Measurements from ENCODE around the gene POLR2L. TPM values are rescaled to one million over a fixed set of nuclear protein-coding genes. Genes with fewer than 3 reads are reported as not detected.

POLR2L gene
- total RNA-seq, 1 donor from 2014 or later: 298 TPM

DNA sequence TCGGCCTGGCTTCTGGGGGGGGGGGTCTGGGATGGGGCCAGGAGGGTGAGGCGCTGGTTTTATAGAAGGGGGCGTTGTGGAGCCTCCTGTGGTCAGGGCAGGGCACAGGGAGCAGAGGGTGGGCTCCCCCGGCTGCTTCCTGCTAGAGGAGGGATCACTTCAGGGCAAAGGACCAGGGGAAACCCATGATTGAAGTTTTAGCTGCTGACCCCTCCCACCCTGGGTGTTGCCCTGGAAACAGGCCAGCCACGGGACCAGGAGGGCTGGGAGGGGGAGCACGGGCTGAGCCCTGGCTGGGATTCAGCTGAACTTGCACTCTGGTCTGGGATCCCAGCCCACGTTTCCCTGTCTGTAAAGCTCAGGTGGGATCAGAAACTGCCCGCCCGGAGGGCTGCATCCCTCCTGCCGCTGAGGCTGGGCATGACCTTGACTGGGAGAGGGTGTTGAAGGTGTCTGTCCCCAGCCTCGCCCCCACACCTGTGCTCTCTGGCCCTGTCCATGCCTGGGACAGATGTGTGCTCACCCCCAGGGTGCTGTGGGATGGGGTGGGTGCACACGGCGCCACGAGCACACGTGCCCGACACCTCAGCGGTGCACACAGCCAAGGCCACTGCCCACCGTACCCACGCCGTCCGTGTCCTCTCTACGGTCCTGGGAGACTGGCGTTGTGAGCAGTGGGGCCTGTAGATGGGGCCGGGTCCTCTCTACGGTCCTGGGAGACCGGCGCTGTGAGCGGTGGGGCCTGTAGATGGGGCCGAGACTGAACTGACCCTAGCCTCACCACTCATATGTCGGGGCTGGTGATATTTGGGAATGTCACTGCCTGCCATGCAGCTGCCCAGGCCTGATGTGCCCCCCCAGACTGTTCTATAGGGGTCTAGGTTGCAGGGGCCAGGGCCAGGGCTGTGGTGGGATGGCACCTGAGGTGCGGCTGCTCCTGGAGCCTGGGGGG, 2.6 kb upstream of the POLR2L start:
- peak; percentile 94 for DNase-seq (ENCODE audit: missing footprints)
- intact Hi-C loops (cut with DNase I): loop anchor here (5.0 kb wide), 3 partner anchors 38 to 82 kb away; partner anchors contain the start of genes AP2A2, CHID1, PIDD1 and RPLP2
- peak; percentile 67 for ATAC-seq

DNA sequence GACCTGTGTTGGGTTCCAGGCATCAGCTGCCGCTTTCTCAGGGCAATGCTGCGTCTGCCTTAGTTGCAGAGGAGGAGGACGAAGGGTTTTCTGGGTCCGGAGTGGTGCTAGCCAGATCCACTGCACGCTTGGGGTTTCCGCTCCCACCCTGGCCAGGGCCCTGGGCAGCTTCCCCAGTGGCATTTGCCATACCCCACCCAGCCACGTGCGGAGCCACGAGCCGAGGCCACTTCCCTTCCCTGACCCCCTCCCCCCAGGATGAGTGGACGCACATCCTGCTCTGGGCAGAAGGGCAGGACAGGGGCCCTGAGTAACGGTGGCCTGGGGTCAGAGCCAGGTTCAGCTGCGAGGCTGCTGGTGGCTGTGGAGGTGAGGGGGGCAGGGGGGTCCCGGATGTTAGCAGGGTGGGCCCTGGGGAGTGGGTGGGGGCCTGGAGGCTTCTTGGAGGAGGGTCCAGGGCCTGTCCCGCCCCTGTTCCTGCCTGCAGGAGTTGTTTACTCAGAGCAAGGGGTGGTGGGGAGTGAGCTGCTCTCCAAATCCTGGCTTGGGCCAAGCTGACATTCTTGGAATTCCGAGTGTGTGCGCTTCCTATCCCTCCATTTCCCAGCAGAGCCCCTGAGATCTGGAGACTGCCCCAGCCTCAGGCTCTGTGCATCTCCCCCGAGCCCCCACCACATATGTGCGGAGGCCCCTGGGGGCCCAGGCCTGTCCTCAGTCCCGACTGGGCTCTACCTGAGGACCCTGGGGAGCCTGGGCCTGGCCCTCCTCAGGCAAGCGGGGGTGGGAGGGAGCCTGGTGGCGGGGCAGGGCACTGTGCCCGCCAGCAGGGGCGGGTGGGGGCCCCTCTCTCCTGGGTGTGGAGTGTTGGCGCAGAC, 1.7 kb upstream of the POLR2L start:
- ATAC-seq: peak; percentile 59
- intact Hi-C loops (cut with DNase I): loop anchor here (5.0 kb wide), 3 partner anchors 37 to 83 kb away; partner anchors contain the start of genes AP2A2, CHID1, PIDD1 and RPLP2

DNA sequence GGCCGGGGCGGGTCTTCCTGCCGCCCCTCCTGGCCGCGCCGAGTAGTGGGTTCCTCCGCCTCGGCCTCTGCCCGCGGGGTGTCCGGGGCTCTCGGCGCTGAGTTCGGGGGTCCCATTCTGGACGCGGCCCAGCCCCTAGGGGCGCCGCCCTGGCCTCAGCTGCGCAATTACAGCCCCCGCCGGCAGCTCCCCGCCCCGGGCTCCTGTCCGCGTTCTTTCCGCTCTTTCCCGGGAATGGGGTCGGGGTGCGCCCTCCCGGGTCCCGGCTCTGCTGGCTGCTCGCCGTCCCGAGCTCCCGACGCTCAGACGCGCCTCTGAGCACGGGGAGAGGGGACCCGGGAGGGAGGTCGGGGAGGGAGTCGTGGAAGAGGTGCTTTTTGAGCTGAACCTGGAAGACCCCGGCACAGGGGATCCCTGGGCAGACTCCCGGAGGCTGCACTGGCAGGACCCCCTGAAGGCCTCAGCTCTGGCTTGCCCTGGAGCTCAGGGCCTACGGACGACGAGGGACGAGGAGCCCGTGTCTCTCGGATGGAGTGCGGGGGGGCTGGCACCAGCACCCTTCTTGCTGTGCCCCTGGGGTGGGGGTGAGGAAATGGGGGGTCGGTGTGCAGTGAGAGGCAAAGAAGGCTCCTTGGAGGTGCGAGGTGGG, 881 bp upstream of the POLR2L start:
- no peak for ATAC-seq

More for the DNA sequence above, 1.7 kb upstream of the POLR2L start:
- peak; percentile 95 for DNase-seq (ENCODE audit: missing footprints)

GRCh38 chr11:841981-842369, 354 bp downstream of the POLR2L start:
- ATAC-seq (peak; percentile 0), DNase-seq (ENCODE audit: missing footprints) (no peak)
- intact Hi-C loops (cut with DNase I): loop anchor here (5.0 kb wide), 3 partner anchors 35 to 85 kb away; partner anchors contain the start of genes AP2A2, CHID1, PIDD1 and RPLP2

More for the DNA sequence above, 881 bp upstream of the POLR2L start:
- intact Hi-C loops (cut with DNase I): loop anchor here (5.0 kb wide), 3 partner anchors 36 to 84 kb away; partner anchors contain the start of genes AP2A2, CHID1, PIDD1 and RPLP2
- no peak for DNase-seq (ENCODE audit: missing footprints)

DNA sequence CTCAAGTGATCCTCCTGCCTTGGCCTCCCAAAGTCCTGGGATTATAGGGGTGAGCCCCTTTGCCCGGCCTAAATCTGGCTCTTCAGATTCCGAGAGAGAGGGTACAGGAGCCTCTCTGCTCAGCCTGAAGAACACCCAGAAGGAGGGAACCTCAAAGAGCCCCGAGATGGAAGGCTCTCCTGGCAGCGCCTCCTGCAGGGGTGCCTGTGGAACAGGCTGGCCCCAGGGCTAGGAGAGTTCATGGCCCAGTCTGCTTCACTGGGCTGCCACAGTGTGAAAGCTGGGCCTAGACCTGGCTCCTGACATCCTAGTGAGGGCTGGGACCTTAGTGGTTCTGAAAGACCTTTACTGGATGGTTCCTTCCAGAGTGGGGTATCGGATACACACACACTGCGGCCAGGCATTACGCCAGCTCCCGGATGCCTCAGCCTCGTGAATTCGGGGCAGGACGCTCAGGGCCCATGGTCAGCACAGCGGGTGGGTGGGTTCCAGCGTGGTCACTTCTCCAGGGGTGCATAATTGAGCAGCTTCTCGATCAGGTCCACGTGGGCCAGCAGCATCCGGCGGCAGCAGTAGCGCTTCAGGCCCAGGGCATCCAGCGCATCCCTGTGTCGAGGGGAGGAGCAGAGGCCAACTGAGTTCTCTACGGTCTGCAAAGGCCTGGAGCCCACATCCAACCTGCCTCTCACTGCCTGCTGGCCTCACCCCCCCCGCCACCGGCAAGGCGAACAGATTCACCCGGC, 2.3 kb downstream of the POLR2L start:
- intact Hi-C loops (cut with DNase I): loop anchor here (5.0 kb wide), 3 partner anchors 33 to 87 kb away; partner anchors contain the start of genes AP2A2, CHID1, PIDD1 and RPLP2
- ATAC-seq: no peak
- DNase-seq (ENCODE audit: missing footprints): no peak

DNA sequence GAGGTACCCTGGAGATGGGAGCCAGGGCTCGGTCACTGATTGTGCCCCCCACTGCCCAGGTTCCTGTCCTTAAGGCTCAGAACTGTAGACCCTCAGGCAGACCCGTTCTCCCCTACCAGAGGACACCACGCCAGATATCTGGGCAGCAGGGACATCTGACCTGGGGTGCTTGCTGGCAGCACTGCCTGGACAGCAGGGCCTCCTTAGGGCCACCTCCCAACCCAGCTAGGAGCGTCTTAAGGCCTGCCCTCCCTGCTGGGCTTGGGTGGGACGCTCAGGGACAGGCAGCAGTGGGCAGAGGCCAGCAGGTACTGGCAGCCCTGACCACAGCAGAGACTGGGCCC, 3.1 kb downstream of the POLR2L start:
- ATAC-seq: no peak
- no peak for DNase-seq (ENCODE audit: missing footprints)
- intact Hi-C loops (cut with DNase I): no loop called here

DNA sequence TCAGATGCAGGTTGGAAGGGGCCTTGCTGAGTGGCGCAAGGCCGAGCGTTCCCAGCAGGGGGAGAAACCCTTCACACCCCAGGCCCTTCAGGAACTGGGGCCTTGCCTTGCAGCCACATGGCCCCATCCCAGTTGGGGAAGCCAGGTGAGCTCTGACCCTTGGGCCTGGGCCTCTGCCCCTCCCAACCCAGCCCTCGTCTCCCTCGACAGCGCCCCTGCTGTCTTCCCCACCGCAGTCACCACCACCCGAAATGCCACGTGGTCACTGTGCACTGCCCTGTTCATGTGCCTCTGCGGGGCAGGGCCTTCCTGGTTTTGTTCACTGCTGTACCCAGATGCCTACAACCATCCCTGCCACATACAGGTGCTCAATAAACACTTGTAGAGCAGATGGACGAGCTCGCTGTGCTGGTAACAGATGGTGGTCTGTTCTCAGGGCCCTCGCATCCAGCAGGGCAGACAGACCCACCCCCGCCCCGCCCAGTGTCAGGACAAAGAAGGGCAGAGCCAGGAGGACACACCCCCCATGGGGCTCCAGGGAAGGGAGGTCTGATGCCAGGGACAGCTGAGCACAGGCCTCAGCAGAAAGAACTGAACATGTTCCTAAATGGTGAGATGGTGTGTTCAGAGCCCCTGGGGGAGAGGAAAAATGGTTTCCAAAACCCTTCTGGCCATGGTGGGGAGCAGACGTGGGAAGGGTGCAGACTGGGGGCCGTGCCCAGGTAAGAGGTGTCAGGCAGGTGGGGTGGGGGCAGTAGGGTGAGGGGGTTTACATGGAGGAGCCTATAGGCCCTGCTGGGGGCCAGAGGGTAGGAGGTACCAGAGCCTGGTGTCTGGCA, 3.7 kb downstream of the POLR2L start:
- intact Hi-C loops (cut with DNase I): no loop called here
- DNase-seq (ENCODE audit: missing footprints) (no peak), ATAC-seq (no peak)

DNA sequence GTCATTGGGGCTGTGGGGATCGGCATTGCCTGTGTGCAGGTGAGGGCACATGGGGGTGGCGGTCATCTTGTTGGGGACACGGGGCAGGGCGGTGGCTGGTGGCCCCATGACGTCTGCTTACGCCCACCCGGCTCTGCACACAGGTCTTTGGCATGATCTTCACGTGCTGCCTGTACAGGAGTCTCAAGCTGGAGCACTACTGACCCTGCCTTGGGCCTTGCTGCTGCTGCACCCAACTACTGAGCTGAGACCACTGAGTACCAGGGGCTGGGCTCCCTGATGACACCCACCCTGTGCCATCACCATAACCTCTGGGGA, 4.4 kb downstream of the POLR2L start:
- ATAC-seq (no peak), DNase-seq (ENCODE audit: missing footprints) (no peak)
- intact Hi-C loops (cut with DNase I): no loop called here

- ATAC-seq (no peak), DNase-seq (ENCODE audit: missing footprints) (no peak)
- intact Hi-C loops (cut with DNase I): no loop called here
These were observed 4.9 kb downstream of the POLR2L start for GRCh38 chr11:837189-837989.

GRCh38 chr11:836700-837099, 5.6 kb downstream of the POLR2L start:
- DNase-seq (ENCODE audit: missing footprints) (no peak), ATAC-seq (no peak)
- intact Hi-C loops (cut with DNase I): no loop called here

GRCh38 chr11:836274-836673, 6.1 kb downstream of the POLR2L start:
- ATAC-seq (no peak), DNase-seq (ENCODE audit: missing footprints) (no peak)
- intact Hi-C loops (cut with DNase I): no loop called here

DNA sequence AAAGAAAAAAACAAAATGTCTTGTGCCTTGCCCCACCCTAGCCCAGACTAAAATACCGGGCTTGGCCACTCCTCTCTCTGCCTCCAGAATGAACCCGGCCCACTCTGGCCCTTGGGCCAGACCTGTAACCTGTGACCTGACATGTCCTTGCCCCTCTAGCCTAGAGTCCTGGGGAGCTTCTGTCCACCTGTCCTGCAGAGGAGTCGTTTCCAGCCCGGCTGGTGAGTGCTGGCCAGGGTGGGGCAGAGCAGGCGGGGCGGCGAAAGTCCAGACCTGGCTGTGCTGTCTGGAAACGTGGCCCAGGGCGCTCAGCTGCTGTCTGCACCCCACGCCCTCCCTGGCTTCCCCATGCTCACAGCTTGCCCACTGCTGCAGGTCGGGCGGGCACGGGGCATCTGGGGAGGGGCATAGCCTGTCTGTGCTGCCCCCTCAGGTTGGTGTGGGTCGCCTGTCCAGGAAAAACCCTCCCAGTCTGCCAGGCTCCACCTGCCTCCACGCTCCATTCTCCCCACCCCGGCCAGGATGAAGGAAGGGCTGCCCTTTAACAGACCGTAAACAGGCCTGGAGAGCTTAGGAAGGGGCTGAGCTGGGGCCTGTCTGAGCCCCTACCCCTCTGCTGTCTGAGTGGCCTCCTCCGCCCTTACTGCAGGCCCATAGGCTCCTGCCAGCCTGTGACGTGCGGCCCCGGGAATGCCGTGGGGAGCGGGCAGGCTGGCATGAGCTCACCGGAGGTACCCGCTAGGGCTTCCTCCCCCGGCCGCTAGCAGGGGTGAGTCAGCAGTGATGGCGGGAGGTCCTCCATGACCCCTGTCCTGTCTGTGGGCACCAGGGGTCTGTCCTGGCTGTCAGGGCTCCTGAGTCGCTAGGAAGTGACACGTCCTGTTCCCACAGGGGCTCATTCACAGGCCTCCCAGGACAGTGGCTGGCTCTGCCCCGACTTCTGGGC, 7.7 kb downstream of the POLR2L start:
- DNase-seq (ENCODE audit: missing footprints): no peak
- intact Hi-C loops (cut with DNase I): no loop called here
- peak; percentile 56 for ATAC-seq

DNA sequence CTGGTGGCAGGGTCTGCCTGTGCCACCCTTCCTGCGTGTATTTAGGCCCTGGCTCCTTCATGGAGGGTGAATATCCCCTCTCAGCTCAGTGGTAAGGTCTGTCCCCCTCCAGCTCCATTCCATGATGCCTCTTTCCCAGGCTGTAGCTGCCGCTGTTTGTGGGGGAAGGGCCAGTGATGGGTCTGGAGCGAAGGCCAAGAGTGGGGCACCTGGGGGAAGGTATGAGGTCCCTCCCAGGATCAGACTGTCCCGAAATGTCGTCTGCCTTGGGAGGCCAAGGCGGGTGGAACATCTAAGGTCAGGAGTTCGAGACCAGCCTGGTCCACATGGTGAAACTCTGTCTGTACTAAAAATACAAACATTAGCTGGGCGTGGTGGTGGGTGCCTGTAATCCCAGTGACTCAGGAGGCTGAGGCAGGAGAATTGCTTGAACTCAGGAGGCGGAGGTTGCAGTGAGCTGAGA, 8.4 kb downstream of the POLR2L start:
- intact Hi-C loops (cut with DNase I): no loop called here
- DNase-seq (ENCODE audit: missing footprints) (no peak), ATAC-seq (no peak)

DNA sequence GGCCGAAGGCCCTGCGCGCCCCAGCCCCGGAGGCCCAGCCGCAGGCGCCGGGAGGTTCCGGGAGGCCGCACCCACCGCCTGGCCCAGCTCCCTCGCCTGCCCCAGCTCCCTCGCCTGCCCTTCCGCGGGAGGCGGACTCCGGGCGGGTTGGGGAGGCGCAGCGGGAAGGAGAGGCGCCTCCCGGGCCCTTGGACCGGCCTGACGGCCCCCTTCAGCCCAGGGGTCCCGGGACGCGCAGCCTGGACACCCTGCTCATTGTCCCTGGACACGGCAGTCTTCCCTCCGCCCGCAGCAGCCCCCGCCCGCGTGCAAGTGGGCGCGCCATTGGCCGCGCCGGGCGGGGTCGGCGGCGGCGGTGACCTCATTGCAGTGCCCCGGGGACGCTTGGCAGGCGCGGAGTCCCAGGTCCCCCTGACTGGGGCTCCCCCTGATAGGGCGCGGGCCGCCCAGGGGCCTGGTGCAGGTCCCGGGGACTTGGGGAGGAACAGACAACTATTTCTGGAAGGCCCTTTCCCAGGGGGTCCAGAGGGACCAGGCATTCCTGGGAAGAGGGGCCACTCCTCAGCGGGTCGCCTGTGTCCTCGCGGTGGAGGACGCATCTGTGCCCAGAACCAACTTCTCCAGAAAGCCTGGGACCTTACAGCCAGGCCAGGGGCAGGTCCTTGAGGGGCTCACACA, 9.1 kb downstream of the POLR2L start:
- no peak for DNase-seq (ENCODE audit: missing footprints)
- ATAC-seq: peak; percentile 13
- intact Hi-C loops (cut with DNase I): no loop called here

DNA sequence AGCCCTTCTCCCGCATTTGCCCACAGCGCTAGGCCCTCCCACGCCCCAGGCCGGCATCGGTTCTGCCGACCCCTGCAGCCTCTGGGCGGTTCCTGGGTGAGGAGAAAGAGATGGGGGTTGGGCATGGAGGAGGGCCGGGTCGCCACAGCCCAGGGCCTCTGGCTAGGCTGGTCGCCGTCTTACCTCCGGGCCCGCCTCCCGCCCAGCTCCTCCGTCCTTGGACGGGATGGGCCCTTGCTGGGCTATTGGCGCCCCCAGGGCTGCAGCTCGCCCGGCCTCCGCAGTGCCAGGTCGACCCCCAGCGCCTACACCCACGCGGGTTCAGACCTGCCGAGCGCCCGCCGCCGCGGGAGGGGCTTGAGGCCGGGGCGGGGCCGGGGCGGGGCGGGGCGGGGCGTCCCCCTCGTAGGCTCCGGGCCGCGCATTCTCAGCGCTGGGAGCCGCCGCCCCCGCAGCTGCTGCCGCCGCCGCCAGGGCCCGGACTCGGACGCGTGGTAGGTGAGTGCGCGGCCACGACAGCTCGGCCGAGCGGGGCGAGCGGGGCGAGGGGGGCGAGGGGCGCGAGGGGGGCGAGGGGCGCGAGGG, 9.7 kb downstream of the POLR2L start, which contains the start of gene CD151:
Gene CD151 (plus strand): TSS at position 424 of the 585 bp plus-strand sequence. CDS start 3,118 bp downstream, outside the sequence.
- intact Hi-C loops (cut with DNase I): no loop called here
- DNase-seq (ENCODE audit: missing footprints) (no peak), ATAC-seq (peak; percentile 38)
